Ovary (tissue), 9 donors: ENCODE data around the gene HLA-DMB. TPM values are rescaled to one million over a fixed set of nuclear protein-coding genes. Genes with fewer than 3 reads are reported as not detected.
A peak's percentile ranks its signal among the peaks of the same experiment; 100 is the strongest.

Experiments
- DNase-seq, 5 donors: peaks; one replicate each; pipeline ENCODE4 v3.0.0-alpha.2; 2019 to 2020
- H3K27ac ChIP-seq, 2 donors: fragments of 200-600 bp; one replicate each; pipeline versions ENCODE4 v1.5.1 to v1.8.0; 2019 to 2022
- H3K27me3 ChIP-seq: fragments of 200-600 bp; one replicate; pipeline ENCODE4 v1.8.0; 2022
- H3K36me3 ChIP-seq: fragments of 200-600 bp; sonication (generic); one replicate; pipeline ENCODE4 v1.5.1; 2019
- H3K4me1 ChIP-seq: one replicate; pipeline ENCODE4 v1.8.1; 2013; ENCODE audit warnings: mild to moderate bottlenecking, moderate library complexity; ENCODE audit not compliant: insufficient read depth
- H3K4me3 ChIP-seq: fragments of 200-600 bp; sonication (generic); one replicate; pipeline ENCODE4 v1.5.1; 2017
- H3K9me3 ChIP-seq, 2 donors: fragments of 200-600 bp in 1 of 2; sonication (generic) in 1 of 2; one replicate each; pipeline versions ENCODE4 v1.5.1 to v1.8.1; 2013 to 2019; ENCODE audit warnings: mild to moderate bottlenecking in 1 of 2, moderate library complexity in 1 of 2
- CTCF ChIP-seq, 3 donors: fragments of 450-650 bp in 2 of 3; fragments of 200-600 bp in 1 of 3; IDR thresholded peaks; one replicate each; pipeline versions ENCODE4 v1.5.1 to v1.8.0; 2016 to 2022; ENCODE audit warnings: antibody characterized with exemption in 3 of 3, mild to moderate bottlenecking in 1 of 3
- EP300 ChIP-seq: sonication (generic); formaldehyde crosslinking; IDR thresholded peaks from one replicate; pipeline ENCODE4 v1.6.1; 2017; ENCODE audit warnings: antibody characterized with exemption
- POLR2A ChIP-seq: fragments of 450-650 bp; IDR thresholded peaks from one replicate; pipeline ENCODE4 v1.6.1; 2017; ENCODE audit warnings: antibody characterized with exemption, mild to moderate bottlenecking, moderate library complexity
- WGBS, 3 donors: extraction: QIAGEN DNeasy Blood & Tissue Kit in 1 of 3; methylation state at CpG; one replicate each; pipeline versions ENCODE4 v1.1.5 to v1.1.7; 2013 to 2017; 5-methylcytosine and 5-hydroxymethylcytosine counted together
- intact Hi-C, 4 donors: fragments of 100-400 bp; cut with DNase I; formaldehyde crosslinking; loops; one replicate each; pipeline versions ENCODE4 v1.11.0 to v1.15.1; 2022 to 2023
- polyA plus RNA-seq, 2 donors: library from polyadenylated mRNA; stranded (reverse); fragments of 200-250 nt in 1 of 2; fragments of 350-450 nt in 1 of 2; fragmentation: Illumina TruSeq in 1 of 2; extraction: RNeasy Lipid Tissue Mini Kit (QIAGEN cat#74804) in 1 of 2; gene quantifications; one replicate each; pipeline ENCODE4 v1.2.3, GENCODE V29; 2013 to 2014
- total RNA-seq, 7 donors: library from RNA; depleted of rRNA in 2 of 7; stranded (reverse); fragments of >200 nt in 2 of 7; fragmentation: NEBNext Ultra II Directional in 3 of 7; extraction: Animal tissue kit (Norgen Biotek cat#: 25700) in 3 of 7; gene quantifications; one replicate each; pipeline versions ENCODE4 v1.1.0 to v1.2.4, GENCODE V29; 2016 to 2023
- donor health status: DM: no; HTN: no; CAD: no; lungs with moderate emphysema.
- donor health status: DM: no; HTN: no; CAD: no.
- donor health status: Bipolar disorder and iron deficiency.
- donor health status: DM: yes; HTN: yes; CAD: no.
- donor health status: DM: no; HTN: no; CAD: no.
- donor health status: DM: yes; HTN: yes; CAD: no.

The HLA-DMB gene
- total and polyA plus RNA-seq, 9 donors: 4.3 to 70.0 (median 12.0) TPM

GRCh38 chr6:32967151-32968091, 26.6 kb upstream of the HLA-DMB start:
- 8 to 9% (median 8%) methylated on average over 16 of the region's 16 CpGs for WGBS, 3 donors
- peak in 1 of 5 donors; percentile 39 for DNase-seq
- intact Hi-C loops: no loop called here

GRCh38 chr6:32964776-32965175, 23.9 kb upstream of the HLA-DMB start:
- no peak overlapping the region for H3K27ac ChIP-seq
- DNase-seq: no peak
- H3K9me3 ChIP-seq: no peaks in the 10 kb centered on the region
- intact Hi-C loops: no loop called here
- no peaks in the 10 kb centered on the region for H3K36me3 ChIP-seq
- H3K4me3 ChIP-seq: no peak overlapping the region
- TF ChIP-seq CTCF (IDR thresholded peaks at IDR 0.05) (no peak), POLR2A (no peak), EP300 (no peak)
- peaks cover 4% of the 10 kb centered on the region for H3K4me1 ChIP-seq
- 85 to 94% (median 88%) methylated on average over 5 of the region's 5 CpGs for WGBS, 3 donors
- no peaks in the 10 kb centered on the region for H3K27me3 ChIP-seq

More at GRCh38 chr6:32967151-32968091, 26.6 kb upstream of the HLA-DMB start:
- Histone ChIP-seq H3K4me3 (peak overlapping the region; percentile 54), H3K4me1 (peaks cover 4% of the 10 kb centered on the region), H3K9me3 (no peaks in the 10 kb centered on the region), H3K36me3 (no peaks in the 10 kb centered on the region), H3K27me3 (no peaks in the 10 kb centered on the region), H3K27ac (peak overlapping the region; percentile 95 to 98)
- peak in 2 of 3 donors; percentile 30 to 46 for TF ChIP-seq CTCF (IDR thresholded peaks at IDR 0.05)
- no peak for TF ChIP-seq EP300

GRCh38 chr6:32963866-32964265, 23.0 kb upstream of the HLA-DMB start:
- Histone ChIP-seq H3K9me3 (no peaks in the 10 kb centered on the region), H3K36me3 (no peaks in the 10 kb centered on the region), H3K27me3 (no peaks in the 10 kb centered on the region), H3K4me1 (peaks cover 4% of the 10 kb centered on the region), H3K27ac (no peak overlapping the region), H3K4me3 (no peak overlapping the region)
- TF ChIP-seq EP300 (no peak), CTCF (IDR thresholded peaks at IDR 0.05) (no peak), POLR2A (no peak)
- WGBS, 3 donors: 61 to 71% (median 71%) methylated on average over 1 of the region's 1 CpG
- intact Hi-C loops: no loop called here
- no peak for DNase-seq

- H3K4me1 ChIP-seq: peaks cover 2% of the 10 kb centered on the region
- 78 to 91% (median 91%) methylated on average over 1 of the region's 1 CpG for WGBS, 3 donors
- no peak overlapping the region for H3K27ac ChIP-seq
- H3K9me3 ChIP-seq: no peaks in the 10 kb centered on the region
- no peak for DNase-seq
- intact Hi-C loops: no loop called here
- no peak overlapping the region for H3K4me3 ChIP-seq
- H3K36me3 ChIP-seq: no peaks in the 10 kb centered on the region
- TF ChIP-seq CTCF (IDR thresholded peaks at IDR 0.05) (no peak), POLR2A (no peak), EP300 (no peak)
- no peaks in the 10 kb centered on the region for H3K27me3 ChIP-seq
Observed at GRCh38 chr6:32962213-32962826, 21.5 kb upstream of the HLA-DMB start.
